PC-3 (cell line): Measurements from ENCODE around the gene FAM43B. TPM values are rescaled to one million over a fixed set of nuclear protein-coding genes. Genes with fewer than 3 reads are reported as not detected.
A peak's percentile ranks its signal among the peaks of the same experiment; 100 is the strongest.

Source experiments
- ATAC-seq: fragments of 200-7000 bp; cut with Tn5 transposase; 2 replicates; pipeline ENCODE4 v1.9.1; 2020; ENCODE audit warnings: mild to moderate bottlenecking, moderate library complexity
- Bru-seq: library from RNA; stranded (reverse); fragments of 400-500 nt; gene quantifications from one replicate; lab custom pipeline; 2021; lab: Mats Ljungman, UMichigan
- BruChase-seq, 2 experiments: library from RNA; stranded (reverse); fragments of 400-500 nt; gene quantifications; one replicate each; lab custom pipeline; 2021; lab: Mats Ljungman, UMichigan
- BruUV-seq: library from RNA; stranded (reverse); fragments of 400-500 nt; replicated peaks from 2 replicates; lab custom pipeline; 2021; lab: Mats Ljungman, UMichigan
- CTCF ChIA-PET: fragments of 300-600 bp; sonication (Branson Sonifier 250); formaldehyde crosslinking; loops from one replicate; lab custom pipeline; 2022; ENCODE audit warnings: antibody characterized with exemption; lab: Charles Lee
- POLR2A ChIA-PET: fragments of 300-600 bp; sonication (Branson Sonifier 250); formaldehyde crosslinking; loops from one replicate; lab custom pipeline; 2022; ENCODE audit warnings: antibody characterized with exemption; ENCODE audit not compliant: unreplicated experiment; lab: Charles Lee
- DNase-seq: peaks from one replicate; pipeline ENCODE4 v3.0.0-alpha.2; 2015
- H2AFZ ChIP-seq: fragments of 300-600 bp; sonication (generic); 2 replicates; pipeline ENCODE4 v1.6.0; 2016; ENCODE audit warnings: antibody characterized with exemption, low read length
- H3F3A ChIP-seq: fragments of 300-600 bp; sonication (generic); one replicate; pipeline ENCODE4 v1.6.0; 2017; ENCODE audit warnings: antibody characterized with exemption, low read length, control low read depth, mild to moderate bottlenecking; ENCODE audit not compliant: unreplicated experiment
- H3K27ac ChIP-seq: fragments of 300-600 bp; sonication (generic); 2 replicates; pipeline ENCODE4 v1.5.1; 2016; ENCODE audit warnings: mild to moderate bottlenecking, low read length
- H3K27me3 ChIP-seq: fragments of 300-600 bp; sonication (generic); 2 replicates; pipeline ENCODE4 v1.6.1; 2016; ENCODE audit warnings: low read length, mixed read lengths
- H3K36me3 ChIP-seq: fragments of 300-600 bp; sonication (generic); 2 replicates; pipeline ENCODE4 v1.6.1; 2016; ENCODE audit warnings: low read depth, mixed run types, low read length, mixed read lengths
- H3K4me1 ChIP-seq: fragments of 300-600 bp; sonication (generic); 2 replicates; pipeline ENCODE4 v1.5.1; 2016; ENCODE audit warnings: low read length; ENCODE audit not compliant: insufficient read depth
- H3K4me2 ChIP-seq: fragments of 300-600 bp; sonication (generic); 2 replicates; pipeline ENCODE4 v1.6.0; 2016; ENCODE audit warnings: low read length
- H3K4me3 ChIP-seq: fragments of 300-600 bp; sonication (generic); 2 replicates; pipeline ENCODE4 v1.5.1; 2016; ENCODE audit warnings: mild to moderate bottlenecking, low read length, mixed read lengths
- H3K79me2 ChIP-seq: fragments of 300-600 bp; sonication (generic); 2 replicates; pipeline ENCODE4 v1.6.1; 2017; ENCODE audit warnings: low read length, mixed read lengths
- H3K9ac ChIP-seq: fragments of 300-600 bp; sonication (generic); 2 replicates; pipeline ENCODE4 v1.6.0; 2016; ENCODE audit warnings: mild to moderate bottlenecking, low read length
- H3K9me2 ChIP-seq: fragments of 300-600 bp; sonication (generic); replicated peaks from 2 replicates; pipeline ENCODE4 v1.6.1; 2016; ENCODE audit warnings: mixed run types, low read length, mixed read lengths
- H3K9me3 ChIP-seq: fragments of 300-600 bp; sonication (generic); 2 replicates; pipeline ENCODE4 v1.6.1; 2016; ENCODE audit warnings: low read length, mixed read lengths
- H4K20me1 ChIP-seq: fragments of 300-600 bp; sonication (generic); 2 replicates; pipeline ENCODE4 v1.6.1; 2016; ENCODE audit warnings: low read length, mixed read lengths
- CTCF ChIP-seq: fragments of 300-600 bp; sonication (generic); conservative IDR thresholded peaks from 2 replicates; pipeline ENCODE4 v1.5.1; 2017; ENCODE audit warnings: antibody characterized with exemption, low read depth, mild to moderate bottlenecking, low read length
- EZH2 ChIP-seq: fragments of 300-600 bp; sonication (generic); IDR thresholded peaks from one replicate; pipeline ENCODE4 v1.6.1; 2017; ENCODE audit warnings: antibody characterized with exemption, mild to moderate bottlenecking, low read length; ENCODE audit not compliant: unreplicated experiment
- EZH2phosphoT487 ChIP-seq: fragments of 300-600 bp; sonication (generic); IDR thresholded peaks from 2 replicates; pipeline ENCODE4 v1.6.1; 2018; ENCODE audit warnings: mild to moderate bottlenecking, antibody characterized with exemption, low read length, borderline replicate concordance
- intact Hi-C: fragments of 100-400 bp; cut with micrococcal nuclease; formaldehyde crosslinking; loops from 2 replicates; pipeline ENCODE4 v1.9.0; 2023
- long read RNA-seq: library from polyadenylated mRNA; unstranded; transcript quantifications from one replicate; pipeline ENCODE4 v2.0.0, GENCODE V29; 2021; ENCODE audit not compliant: unreplicated experiment
- total RNA-seq: library from RNA; depleted of rRNA; stranded (reverse); fragments of >200 nt; gene quantifications from 2 replicates; pipeline ENCODE4 v1.2.3, GENCODE V29; 2014; rRNA removed

The FAM43B gene, protein sequence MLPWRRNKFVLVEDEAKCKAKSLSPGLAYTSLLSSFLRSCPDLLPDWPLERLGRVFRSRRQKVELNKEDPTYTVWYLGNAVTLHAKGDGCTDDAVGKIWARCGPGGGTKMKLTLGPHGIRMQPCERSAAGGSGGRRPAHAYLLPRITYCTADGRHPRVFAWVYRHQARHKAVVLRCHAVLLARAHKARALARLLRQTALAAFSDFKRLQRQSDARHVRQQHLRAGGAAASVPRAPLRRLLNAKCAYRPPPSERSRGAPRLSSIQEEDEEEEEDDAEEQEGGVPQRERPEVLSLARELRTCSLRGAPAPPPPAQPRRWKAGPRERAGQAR
- total RNA-seq (0.11 TPM in 1 of 2 replicates, not detected in the other), Bru-seq, nascent RNA (percentile 15 among the genes with signal in this experiment), BruChase-seq, experiment 1, labeled RNA remaining after a 6-hour chase (percentile 32 among the genes with signal in this experiment), BruChase-seq, experiment 2, labeled RNA remaining after a 2-hour chase (not detected)
- long read RNA-seq, partial matches to known transcripts, result 0 of 1 reads
- long read RNA-seq, other reads (novel, unspliced or antisense), result 0 of 1 reads

DNA sequence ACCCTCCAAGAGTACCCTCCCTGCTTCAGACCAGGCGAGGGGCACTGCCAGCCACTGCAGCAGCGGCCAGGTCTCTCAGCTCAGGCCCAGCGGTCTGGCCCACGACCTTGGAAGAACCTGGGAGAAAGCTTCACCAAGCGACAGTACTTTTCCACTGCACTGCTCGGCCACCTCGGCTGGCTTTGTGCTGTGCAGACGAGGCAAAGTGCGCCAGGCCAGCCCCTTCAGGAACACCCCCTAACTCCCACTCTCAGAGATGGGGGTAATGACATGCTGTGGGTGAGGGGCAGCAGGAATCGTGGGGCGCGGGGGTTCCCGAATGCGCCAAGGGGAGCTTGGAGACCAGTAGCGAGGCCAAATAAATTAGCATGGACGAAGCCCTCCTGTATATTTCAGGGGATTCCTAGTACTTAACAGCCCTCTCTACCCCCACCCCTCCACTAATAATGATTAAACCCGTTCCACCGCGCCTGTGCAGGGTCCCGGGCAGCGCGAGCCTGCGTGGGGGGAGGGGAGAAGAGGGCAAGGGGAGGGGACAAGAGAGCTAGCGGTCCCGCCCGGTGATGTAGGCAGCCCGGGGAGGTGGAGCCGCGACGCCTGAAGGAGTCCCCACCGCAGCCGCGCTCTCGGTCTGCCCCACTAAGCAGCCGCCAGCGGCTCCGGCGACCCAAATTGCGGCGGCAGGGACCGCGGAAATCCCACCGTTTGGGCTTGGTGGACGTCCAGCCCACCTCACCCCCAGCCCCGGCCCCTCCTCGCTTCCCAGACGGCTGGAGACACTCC, at the start of gene FAM43B:
Gene FAM43B, plus strand, starts transcription at position 629 of the 783 bp plus-strand sequence. CDS start 401 bp downstream, outside the sequence.
- H3K27ac ChIP-seq, result no peak within 1 kb of the TSS
- H3K9ac ChIP-seq, result no peak within 1 kb of the TSS
- H3F3A ChIP-seq, result no peaks in the 10 kb centered on the region
- no TSS peak for BruUV-seq
- ChIA-PET POLR2A (no interaction called here), CTCF (no interaction called here)
- H2AFZ ChIP-seq, result peak within 1 kb of the TSS; percentile 30; the same call in 1 of the 2 replicates
- no peaks in the 10 kb centered on the region; the same call in 1 of the 2 replicates for H3K4me1 ChIP-seq
- no peak for DNase-seq
- TF ChIP-seq EZH2 (no peak), EZH2phosphoT487 (no peak), CTCF (no peak)
- H3K4me2 ChIP-seq, result peak within 1 kb of the TSS; percentile 69
- H3K9me2 ChIP-seq, result no peaks in the 10 kb centered on the region
- ATAC-seq, result peak; percentile 25; the same call in 1 of the 2 replicates
- no peaks in the 10 kb centered on the region for H3K36me3 ChIP-seq
- H3K27me3 ChIP-seq, result peaks cover 17% of the 10 kb centered on the region
- intact Hi-C loops, result no loop called here
- H3K9me3 ChIP-seq, result no peaks in the 10 kb centered on the region
- H3K79me2 ChIP-seq, result no peaks in the 10 kb centered on the region
- H3K4me3 ChIP-seq, result peak within 1 kb of the TSS; percentile 52
- no peaks in the 10 kb centered on the region for H4K20me1 ChIP-seq

- H3K4me2 ChIP-seq, result peak overlapping the region; percentile 88
- H3K36me3 ChIP-seq, result peaks cover 22% of the 10 kb centered on the region
- BruUV-seq, result no TSS peak
- no peak for ATAC-seq
- H3K4me1 ChIP-seq, result peaks cover 21% of the 10 kb centered on the region
- H3K9me2 ChIP-seq, result no peaks in the 10 kb centered on the region
- no peaks in the 10 kb centered on the region for H4K20me1 ChIP-seq
- no peak overlapping the region for H3K4me3 ChIP-seq
- POLR2A ChIA-PET, result no interaction called here
- no peak overlapping the region for H2AFZ ChIP-seq
- no peak overlapping the region for H3K9ac ChIP-seq
- H3K27me3 ChIP-seq, result no peaks in the 10 kb centered on the region
- DNase-seq, result no peak
- CTCF ChIA-PET, result interaction anchor here (0.7 kb wide), 1 partner anchor 292 kb away, joined by 7 read pairs; no protein-coding TSS in a partner anchor
- TF ChIP-seq CTCF, result no peak
- no peak for TF ChIP-seq EZH2
- no peak for TF ChIP-seq EZH2phosphoT487
- H3F3A ChIP-seq, result no peaks in the 10 kb centered on the region
- H3K79me2 ChIP-seq, result peaks cover 51% of the 10 kb centered on the region
- H3K27ac ChIP-seq, result no peak overlapping the region
- intact Hi-C loops, result no loop called here
- H3K9me3 ChIP-seq, result no peaks in the 10 kb centered on the region
Measured at GRCh38 chr1:20505488-20505887, 46.9 kb upstream of the FAM43B start.
